ENCODE data around the gene SSNA1. TPM values are rescaled to one million over a fixed set of nuclear protein-coding genes. Genes with fewer than 3 reads are reported as not detected.
A peak's percentile ranks its signal among the peaks of the same experiment; 100 is the strongest.

SSNA1 gene
- total RNA-seq, 4 donors from 2014 or later: 58.2 to 99.5 (median 76.7) TPM

- no peaks in the 10 kb centered on the region for H3K9me3 ChIP-seq
- no peaks in the 10 kb centered on the region for H3K36me3 ChIP-seq
- peak overlapping the region; percentile 72 to 87 (median 80) for H3K4me3 ChIP-seq
- peak; percentile 100 for DNase-seq (ENCODE audit: extremely low spot score)
- peak overlapping the region; percentile 91 to 94 (median 92) for H3K27ac ChIP-seq (replicated peaks in 1 of 4)
- intact Hi-C loops (cut with DNase I): loop anchor here (5.0 kb wide), 1 partner anchor 36 kb away; the partner anchor contains the start of genes ANAPC2 and SSNA1
- TF ChIP-seq CTCF (IDR thresholded peaks at IDR 0.05) (peak in 1 of 3 experiments; percentile 24), EP300 (IDR thresholded peaks at IDR 0.05) (no peak), POLR2AphosphoS5 (IDR thresholded peaks at IDR 0.05) (peak; percentile 76 to 91), POLR2A (IDR thresholded peaks at IDR 0.05; ENCODE audit: low read depth) (peak; percentile 39)
- 2% methylated on average over 36 of the region's 63 CpGs for WGBS
- peaks cover 0 to 19% (median 6%) of the 10 kb centered on the region in 4 donors for H3K27me3 ChIP-seq
- peaks cover 28 to 47% (median 36%) of the 10 kb centered on the region in 4 donors for H3K4me1 ChIP-seq
Observed at GRCh38 chr9:137223078-137223970, 34.8 kb downstream of the SSNA1 start.

GRCh38 chr9:137224830-137225694 is 36.6 kb downstream of the SSNA1 start, which contains the start of gene CYSRT1:
Gene CYSRT1 (plus strand): TSS chr9:137225174. CDS start chr9:137225622, 448 bp downstream.
- TF ChIP-seq CTCF (IDR thresholded peaks at IDR 0.05): no peak
- H3K9me3 ChIP-seq: no peaks in the 10 kb centered on the region
- DNase-seq (ENCODE audit: extremely low spot score): no peak
- H3K27me3 ChIP-seq: peaks cover 0 to 36% (median 21%) of the 10 kb centered on the region in 4 donors
- whole genome bisulfite sequencing: 64% methylated on average over 11 of the region's 23 CpGs
- H3K27ac ChIP-seq (replicated peaks in 1 of 4): peak within 1 kb of the TSS; percentile 91 to 94 (median 92)
- H3K4me1 ChIP-seq: peaks cover 21 to 46% (median 36%) of the 10 kb centered on the region in 4 donors
- H3K36me3 ChIP-seq: no peaks in the 10 kb centered on the region
- intact Hi-C loops (cut with DNase I): loop anchor here (5.0 kb wide), 1 partner anchor 38 kb away; the partner anchor contains the start of genes ANAPC2 and SSNA1
- H3K4me3 ChIP-seq: peak within 1 kb of the TSS; percentile 72 to 87 (median 80)

GRCh38 chr9:137225699-137226331 is 37.3 kb downstream of the SSNA1 start:
- WGBS: 83% methylated on average over 9 of the region's 21 CpGs
- TF ChIP-seq CTCF (IDR thresholded peaks at IDR 0.05): no peak
- TF ChIP-seq POLR2A (IDR thresholded peaks at IDR 0.05; ENCODE audit: low read depth): no peak
- TF ChIP-seq EP300 (IDR thresholded peaks at IDR 0.05): no peak
- no peak for TF ChIP-seq POLR2AphosphoS5 (IDR thresholded peaks at IDR 0.05)
- H3K9me3 ChIP-seq: no peaks in the 10 kb centered on the region
- peaks cover 0 to 44% (median 28%) of the 10 kb centered on the region in 4 donors for H3K27me3 ChIP-seq
- H3K27ac ChIP-seq (replicated peaks in 1 of 4): no peak overlapping the region
- no peak for DNase-seq (ENCODE audit: extremely low spot score)
- H3K4me3 ChIP-seq: no peak overlapping the region
- peaks cover 21 to 41% (median 36%) of the 10 kb centered on the region in 4 donors for H3K4me1 ChIP-seq
- no peaks in the 10 kb centered on the region for H3K36me3 ChIP-seq
- intact Hi-C loops (cut with DNase I): loop anchor here (2.0 kb wide), 1 partner anchor 107 kb away; no protein-coding TSS in a partner anchor

- peaks cover 17 to 34% (median 31%) of the 10 kb centered on the region in 4 donors for H3K4me1 ChIP-seq
- DNase-seq (ENCODE audit: extremely low spot score): no peak
- intact Hi-C loops (cut with DNase I): loop anchor here (2.0 kb wide), 1 partner anchor 108 kb away; no protein-coding TSS in a partner anchor
- no peaks in the 10 kb centered on the region for H3K9me3 ChIP-seq
- no peak overlapping the region for H3K27ac ChIP-seq (replicated peaks in 1 of 4)
- TF ChIP-seq CTCF (IDR thresholded peaks at IDR 0.05) (no peak), POLR2AphosphoS5 (IDR thresholded peaks at IDR 0.05) (no peak), POLR2A (IDR thresholded peaks at IDR 0.05; ENCODE audit: low read depth) (no peak), EP300 (IDR thresholded peaks at IDR 0.05) (no peak)
- H3K4me3 ChIP-seq: no peak overlapping the region
- no peaks in the 10 kb centered on the region for H3K36me3 ChIP-seq
- peaks cover 0 to 51% (median 35%) of the 10 kb centered on the region in 4 donors for H3K27me3 ChIP-seq
- WGBS: 68% methylated on average over 16 of the region's 18 CpGs
Observed at GRCh38 chr9:137226338-137227053, 38.0 kb downstream of the SSNA1 start.
